BJ (cell line): Measurements from ENCODE around the gene GRIK1. TPM values are rescaled to one million over a fixed set of nuclear protein-coding genes. Genes with fewer than 3 reads are reported as not detected.

Experiments
- CTCF ChIA-PET: fragments of 350-600 bp; formaldehyde crosslinking; extraction: SDS; loops from one replicate; lab custom pipeline; 2021; ENCODE audit warnings: antibody characterized with exemption, inconsistent platforms; lab: Yijun Ruan, JAX
- POLR2A ChIA-PET: fragments of 300-600 bp; sonication (Branson Sonifier 250); formaldehyde crosslinking; extraction: SDS; loops from one replicate; lab custom pipeline; 2021; ENCODE audit warnings: antibody characterized with exemption; lab: Charles Lee
- DNase-seq: peaks from one replicate; pipeline ENCODE4 v3.0.0-alpha.2; 2011; ENCODE audit warnings: low read depth
- H3K27me3 ChIP-seq: 2 replicates; pipeline ENCODE4 v1.6.0; 2011; ENCODE audit warnings: low read length; ENCODE audit not compliant: control insufficient read depth, insufficient read depth
- H3K36me3 ChIP-seq: 2 replicates; pipeline ENCODE4 v1.5.1; 2011; ENCODE audit warnings: low read length; ENCODE audit not compliant: control insufficient read depth, insufficient read depth
- H3K4me3 ChIP-seq: 2 replicates; pipeline ENCODE4 v1.5.1; 2011; ENCODE audit warnings: low read depth, mild to moderate bottlenecking, control low read depth, low read length
- CTCF ChIP-seq: IDR thresholded peaks from 2 replicates; pipeline ENCODE4 v1.5.1; 2011; ENCODE audit warnings: low read depth, mild to moderate bottlenecking, control low read depth, inconsistent platforms, low read length, moderate library complexity; ENCODE audit not compliant: insufficient read depth
- polyA plus RNA-seq: library from polyadenylated mRNA; depleted of rRNA; stranded (reverse); fragments of >200 nt; gene quantifications from 2 replicates; pipeline ENCODE4 v1.2.3, GENCODE V29; 2011

Gene GRIK1
- polyA plus RNA-seq, 1 experiment: 0.04 TPM

- DNase-seq: no peak
- Histone ChIP-seq H3K4me3 (no peak overlapping the region), H3K27me3 (no peaks in the 10 kb centered on the region), H3K36me3 (no peaks in the 10 kb centered on the region)
- TF ChIP-seq CTCF: no peak
- ChIA-PET CTCF (interaction anchor here (2.2 kb wide), 1 partner anchor 11 kb away, joined by 6 read pairs; no protein-coding TSS in a partner anchor), POLR2A (no interaction called here)
Measured at GRCh38 chr21:29506214-29506613, 433.6 kb downstream of the GRIK1 start.

- ChIA-PET POLR2A (interaction anchor here (0.9 kb wide), 1 partner anchor 15 kb away, joined by 3 read pairs; no protein-coding TSS in a partner anchor), CTCF (interaction anchor here (0.8 to 2.2 kb wide), 3 partner anchors 12 to 25 kb away, joined by 3 to 6 read pairs (median 4); no protein-coding TSS in a partner anchor)
- Histone ChIP-seq H3K27me3 (no peaks in the 10 kb centered on the region), H3K4me3 (no peak overlapping the region), H3K36me3 (no peaks in the 10 kb centered on the region)
- TF ChIP-seq CTCF: no peak
- DNase-seq: no peak
Measured at GRCh38 chr21:29504751-29505321, 435.0 kb downstream of the GRIK1 start.

- TF ChIP-seq CTCF: no peak
- peak; percentile 44 for DNase-seq
- ChIA-PET POLR2A (no interaction called here), CTCF (no interaction called here)
- Histone ChIP-seq H3K27me3 (no peaks in the 10 kb centered on the region), H3K4me3 (no peak overlapping the region), H3K36me3 (peaks cover 2% of the 10 kb centered on the region; the same call in 1 of the 2 replicates)
Measured at GRCh38 chr21:29501451-29501850, 438.3 kb downstream of the GRIK1 start.

- no peak overlapping the region for H3K4me3 ChIP-seq
- peak; percentile 52 for TF ChIP-seq CTCF
- H3K27me3 ChIP-seq: no peaks in the 10 kb centered on the region
- ChIA-PET POLR2A (no interaction called here), CTCF (interaction anchor here (0.7 to 1.9 kb wide), 9 partner anchors 9 to 350 kb away, joined by 3 to 5 read pairs (median 3); no protein-coding TSS in a partner anchor)
- H3K36me3 ChIP-seq: peaks cover 2% of the 10 kb centered on the region; the same call in 1 of the 2 replicates
- DNase-seq: no peak
Measured at GRCh38 chr21:29499734-29500343, 440.0 kb downstream of the GRIK1 start.

GRCh38 chr21:29499229-29499628 lies 440.6 kb downstream of the GRIK1 start:
- no peak for TF ChIP-seq CTCF
- H3K27me3 ChIP-seq: no peaks in the 10 kb centered on the region
- POLR2A ChIA-PET: no interaction called here
- CTCF ChIA-PET: interaction anchor here (1.2 to 1.9 kb wide), 4 partner anchors 12 to 24 kb away, joined by 3 to 5 read pairs (median 3); no protein-coding TSS in a partner anchor
- DNase-seq: no peak
- peaks cover 2% of the 10 kb centered on the region; the same call in 1 of the 2 replicates for H3K36me3 ChIP-seq
- H3K4me3 ChIP-seq: no peak overlapping the region
